Measurements from ENCODE around the gene ST6GALNAC5.

The ST6GALNAC5 gene

DNA sequence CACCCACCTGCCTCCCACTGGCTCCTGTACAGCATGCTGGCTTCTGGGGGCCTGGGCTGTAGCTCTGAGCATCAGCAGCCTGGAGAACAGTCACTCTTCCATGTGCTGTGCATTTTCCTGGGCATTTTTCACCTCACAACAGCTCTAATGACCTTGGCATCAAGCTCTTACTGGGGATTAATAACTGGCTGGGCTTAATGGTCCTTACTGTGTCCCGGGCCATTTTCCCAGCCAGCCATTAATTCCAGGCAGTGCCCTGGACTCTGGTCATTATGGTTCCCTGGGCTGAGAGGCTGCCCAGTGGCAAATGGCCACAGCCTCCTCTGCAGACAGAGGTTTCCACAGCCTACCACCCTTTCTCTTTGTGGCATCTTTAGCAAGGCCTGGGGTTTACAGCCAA lies 171.8 kb downstream of the ST6GALNAC5 start:
- H3K4me3 ChIP-seq (replicated peaks; ENCODE audit: low read depth, low read length) = no peak overlapping the region
- no peak for DNase-seq (ENCODE audit: low read depth)
- TF ChIP-seq, protein P1, sequence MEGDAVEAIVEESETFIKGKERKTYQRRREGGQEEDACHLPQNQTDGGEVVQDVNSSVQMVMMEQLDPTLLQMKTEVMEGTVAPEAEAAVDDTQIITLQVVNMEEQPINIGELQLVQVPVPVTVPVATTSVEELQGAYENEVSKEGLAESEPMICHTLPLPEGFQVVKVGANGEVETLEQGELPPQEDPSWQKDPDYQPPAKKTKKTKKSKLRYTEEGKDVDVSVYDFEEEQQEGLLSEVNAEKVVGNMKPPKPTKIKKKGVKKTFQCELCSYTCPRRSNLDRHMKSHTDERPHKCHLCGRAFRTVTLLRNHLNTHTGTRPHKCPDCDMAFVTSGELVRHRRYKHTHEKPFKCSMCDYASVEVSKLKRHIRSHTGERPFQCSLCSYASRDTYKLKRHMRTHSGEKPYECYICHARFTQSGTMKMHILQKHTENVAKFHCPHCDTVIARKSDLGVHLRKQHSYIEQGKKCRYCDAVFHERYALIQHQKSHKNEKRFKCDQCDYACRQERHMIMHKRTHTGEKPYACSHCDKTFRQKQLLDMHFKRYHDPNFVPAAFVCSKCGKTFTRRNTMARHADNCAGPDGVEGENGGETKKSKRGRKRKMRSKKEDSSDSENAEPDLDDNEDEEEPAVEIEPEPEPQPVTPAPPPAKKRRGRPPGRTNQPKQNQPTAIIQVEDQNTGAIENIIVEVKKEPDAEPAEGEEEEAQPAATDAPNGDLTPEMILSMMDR (IDR thresholded peaks at IDR 0.05; ENCODE audit: low read length, missing control alignments) = no peak

DNA sequence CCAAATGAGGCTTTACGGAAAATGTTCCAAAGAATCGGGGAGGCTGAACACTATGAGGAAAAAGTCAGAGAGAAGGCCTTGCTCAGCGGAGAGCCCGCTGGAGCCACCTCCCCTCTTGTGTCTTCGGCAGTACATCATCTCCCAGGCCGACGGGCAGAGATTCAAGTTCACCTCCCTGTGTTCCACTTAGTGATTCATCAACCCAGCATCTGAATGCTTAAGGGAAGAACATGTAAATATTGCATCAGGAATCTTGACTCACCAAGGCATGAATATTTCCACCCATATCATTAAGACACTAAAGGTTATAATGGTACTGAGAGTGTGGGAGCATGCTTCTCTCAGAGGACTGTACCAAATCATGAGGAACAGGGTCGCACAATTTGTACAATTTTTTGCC lies 172.5 kb downstream of the ST6GALNAC5 start:
- TF ChIP-seq, protein P1 (IDR thresholded peaks at IDR 0.05; ENCODE audit: low read length, missing control alignments) = no peak
- H3K4me3 ChIP-seq (replicated peaks; ENCODE audit: low read depth, low read length) = no peak overlapping the region
- DNase-seq (ENCODE audit: low read depth) = peak; percentile 86

GRCh38 chr1:77040826-77041225 lies 173.5 kb downstream of the ST6GALNAC5 start:
- TF ChIP-seq, protein P1 (IDR thresholded peaks at IDR 0.05; ENCODE audit: low read length, missing control alignments) = no peak
- no peak overlapping the region for H3K4me3 ChIP-seq (replicated peaks; ENCODE audit: low read depth, low read length)
- no peak for DNase-seq (ENCODE audit: low read depth)

GRCh38 chr1:77044133-77044849 lies 177.0 kb downstream of the ST6GALNAC5 start:
- TF ChIP-seq, protein P1 (IDR thresholded peaks at IDR 0.05; ENCODE audit: low read length, missing control alignments) = no peak
- no peak for DNase-seq (ENCODE audit: low read depth)
- H3K4me3 ChIP-seq (replicated peaks; ENCODE audit: low read depth, low read length) = no peak overlapping the region

DNA sequence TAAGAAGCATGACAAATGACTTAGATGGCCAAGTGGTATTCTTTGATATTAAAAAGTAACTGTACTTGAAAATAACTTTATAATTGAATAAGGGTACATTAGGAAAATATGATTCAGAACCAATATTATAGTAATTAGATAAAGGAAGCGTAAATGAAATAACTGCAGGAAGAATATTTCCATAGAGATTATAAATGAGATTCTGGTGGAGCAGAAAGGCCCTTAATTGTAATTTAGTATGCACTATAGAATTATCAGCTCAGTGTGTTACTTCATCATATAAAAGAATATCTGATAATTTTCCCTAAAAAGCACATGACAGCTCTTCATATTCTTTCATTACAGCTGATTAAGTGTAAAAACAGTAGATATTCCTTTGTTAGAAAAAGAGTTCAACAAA lies 180.3 kb downstream of the ST6GALNAC5 start:
- H3K4me3 ChIP-seq (replicated peaks; ENCODE audit: low read depth, low read length) = no peak overlapping the region
- DNase-seq (ENCODE audit: low read depth) = no peak
- TF ChIP-seq, protein P1 (IDR thresholded peaks at IDR 0.05; ENCODE audit: low read length, missing control alignments) = no peak

GRCh38 chr1:77047978-77048614 lies 180.8 kb downstream of the ST6GALNAC5 start:
- TF ChIP-seq, protein P1 (IDR thresholded peaks at IDR 0.05; ENCODE audit: low read length, missing control alignments) = no peak
- no peak for DNase-seq (ENCODE audit: low read depth)
- no peak overlapping the region for H3K4me3 ChIP-seq (replicated peaks; ENCODE audit: low read depth, low read length)

All from fibroblast of pulmonary artery (primary cell).